BJ (cell line): Measurements from ENCODE around the gene MKRN1. TPM values are rescaled to one million over a fixed set of nuclear protein-coding genes. Genes with fewer than 3 reads are reported as not detected.
A peak's percentile ranks its signal among the peaks of the same experiment; 100 is the strongest.

Experiments
- CTCF ChIA-PET: fragments of 350-600 bp; formaldehyde crosslinking; extraction: SDS; loops from one replicate; lab custom pipeline; 2021; ENCODE audit warnings: antibody characterized with exemption, inconsistent platforms; lab: Yijun Ruan, JAX
- POLR2A ChIA-PET: fragments of 300-600 bp; sonication (Branson Sonifier 250); formaldehyde crosslinking; extraction: SDS; loops from one replicate; lab custom pipeline; 2021; ENCODE audit warnings: antibody characterized with exemption; lab: Charles Lee
- DNase-seq: peaks from one replicate; pipeline ENCODE4 v3.0.0-alpha.2; 2011; ENCODE audit warnings: low read depth
- H3K27me3 ChIP-seq: 2 replicates; pipeline ENCODE4 v1.6.0; 2011; ENCODE audit warnings: low read length; ENCODE audit not compliant: control insufficient read depth, insufficient read depth
- H3K36me3 ChIP-seq: 2 replicates; pipeline ENCODE4 v1.5.1; 2011; ENCODE audit warnings: low read length; ENCODE audit not compliant: control insufficient read depth, insufficient read depth
- H3K4me3 ChIP-seq: 2 replicates; pipeline ENCODE4 v1.5.1; 2011; ENCODE audit warnings: low read depth, mild to moderate bottlenecking, control low read depth, low read length
- polyA minus RNA-seq: library from RNA; depleted of rRNA, polyadenylated mRNA; stranded (reverse); fragments of >200 nt; gene quantifications from 2 replicates; pipeline ENCODE4 v1.2.3, GENCODE V29; 2011; rRNA and poly(A)+ RNA removed
- polyA plus RNA-seq: library from polyadenylated mRNA; depleted of rRNA; stranded (reverse); fragments of >200 nt; gene quantifications from 2 replicates; pipeline ENCODE4 v1.2.3, GENCODE V29; 2011; rRNA removed
- TF ChIP-seq, protein P1 (sequence below): IDR thresholded peaks from 2 replicates; pipeline ENCODE4 v1.5.1; 2011; ENCODE audit warnings: low read depth, mild to moderate bottlenecking, control low read depth, inconsistent platforms, low read length, moderate library complexity; ENCODE audit not compliant: insufficient read depth

Gene MKRN1
- polyA plus RNA-seq (61.2 and 62.9 TPM in 2 replicates), polyA minus RNA-seq (42.8 and 51.0 TPM in 2 replicates)

GRCh38 chr7:140479062-140479738 lies at the start of gene MKRN1:
Gene MKRN1 (minus strand): TSS chr7:140479505. CDS start chr7:140479344, 161 bp downstream.
- DNase-seq, result peak; percentile 66
- TF ChIP-seq, protein P1, sequence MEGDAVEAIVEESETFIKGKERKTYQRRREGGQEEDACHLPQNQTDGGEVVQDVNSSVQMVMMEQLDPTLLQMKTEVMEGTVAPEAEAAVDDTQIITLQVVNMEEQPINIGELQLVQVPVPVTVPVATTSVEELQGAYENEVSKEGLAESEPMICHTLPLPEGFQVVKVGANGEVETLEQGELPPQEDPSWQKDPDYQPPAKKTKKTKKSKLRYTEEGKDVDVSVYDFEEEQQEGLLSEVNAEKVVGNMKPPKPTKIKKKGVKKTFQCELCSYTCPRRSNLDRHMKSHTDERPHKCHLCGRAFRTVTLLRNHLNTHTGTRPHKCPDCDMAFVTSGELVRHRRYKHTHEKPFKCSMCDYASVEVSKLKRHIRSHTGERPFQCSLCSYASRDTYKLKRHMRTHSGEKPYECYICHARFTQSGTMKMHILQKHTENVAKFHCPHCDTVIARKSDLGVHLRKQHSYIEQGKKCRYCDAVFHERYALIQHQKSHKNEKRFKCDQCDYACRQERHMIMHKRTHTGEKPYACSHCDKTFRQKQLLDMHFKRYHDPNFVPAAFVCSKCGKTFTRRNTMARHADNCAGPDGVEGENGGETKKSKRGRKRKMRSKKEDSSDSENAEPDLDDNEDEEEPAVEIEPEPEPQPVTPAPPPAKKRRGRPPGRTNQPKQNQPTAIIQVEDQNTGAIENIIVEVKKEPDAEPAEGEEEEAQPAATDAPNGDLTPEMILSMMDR, result no peak
- Histone ChIP-seq H3K4me3 (peak within 1 kb of the TSS; percentile 98), H3K36me3 (no peaks in the 10 kb centered on the region), H3K27me3 (peaks cover 3% of the 10 kb centered on the region; the same call in 1 of the 2 replicates)
- ChIA-PET POLR2A (no interaction called here), CTCF (interaction anchor here (0.5 kb wide), 1 partner anchor 40 kb away, joined by 3 read pairs; no protein-coding TSS in a partner anchor)

DNA sequence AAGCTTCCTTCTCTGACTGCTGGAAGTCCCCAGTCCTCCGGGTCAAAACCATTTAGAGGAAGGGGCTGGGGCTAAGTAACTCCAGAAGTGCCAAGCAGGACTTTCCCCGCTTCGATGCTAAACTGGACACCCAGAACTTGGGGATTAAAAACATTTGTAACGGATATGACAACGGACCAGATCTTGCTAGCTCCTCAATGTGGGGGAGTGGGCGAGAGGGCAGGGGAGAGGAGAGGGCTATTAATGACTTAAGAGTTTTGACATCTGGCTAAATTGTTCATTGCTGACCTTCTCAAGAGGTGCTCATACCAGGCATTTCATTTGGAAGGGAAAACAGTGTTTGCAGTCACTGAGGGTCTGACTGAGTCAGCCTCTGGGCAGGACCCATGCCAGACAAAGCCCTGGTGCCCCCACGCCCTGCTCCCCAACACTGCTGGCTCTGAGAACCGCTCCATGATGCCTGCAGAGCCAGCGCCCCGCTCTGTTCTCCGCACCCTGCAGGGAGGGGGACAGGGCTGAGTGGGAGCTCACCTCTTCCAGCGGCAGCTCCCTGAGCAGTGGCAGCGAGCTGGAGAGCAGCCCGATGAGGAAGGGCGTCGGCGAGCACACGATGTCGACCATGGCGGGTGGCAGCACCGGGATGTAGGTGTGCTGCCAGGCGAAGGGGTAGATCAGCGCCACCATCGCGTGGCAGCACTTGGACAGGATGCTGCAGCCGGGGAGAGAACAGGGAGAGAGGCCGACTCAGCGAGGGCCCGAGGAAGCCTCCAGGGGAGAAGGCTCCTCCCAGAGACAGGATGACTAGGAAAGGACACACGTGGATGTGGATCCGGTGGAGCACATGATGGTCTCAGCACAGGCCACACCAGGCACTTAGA lies 47.7 kb upstream of the MKRN1 start:
- Histone ChIP-seq H3K4me3 (no peak overlapping the region), H3K27me3 (no peaks in the 10 kb centered on the region), H3K36me3 (no peaks in the 10 kb centered on the region)
- CTCF ChIA-PET, result interaction anchor here (1.2 to 2.0 kb wide), 3 partner anchors 8 to 126 kb away, joined by 3 to 8 read pairs (median 6); no protein-coding TSS in a partner anchor
- POLR2A ChIA-PET, result no interaction called here
- DNase-seq, result no peak
- TF ChIP-seq, protein P1, result no peak

GRCh38 chr7:140526214-140526613 lies 46.9 kb upstream of the MKRN1 start:
- Histone ChIP-seq H3K4me3 (no peak overlapping the region), H3K27me3 (no peaks in the 10 kb centered on the region), H3K36me3 (peaks cover 1% of the 10 kb centered on the region; the same call in 1 of the 2 replicates)
- TF ChIP-seq, protein P1, result no peak
- ChIA-PET CTCF (interaction anchor here (0.6 to 2.0 kb wide), 4 partner anchors 9 to 127 kb away, joined by 3 to 8 read pairs (median 4); no protein-coding TSS in a partner anchor), POLR2A (no interaction called here)
- no peak for DNase-seq

DNA sequence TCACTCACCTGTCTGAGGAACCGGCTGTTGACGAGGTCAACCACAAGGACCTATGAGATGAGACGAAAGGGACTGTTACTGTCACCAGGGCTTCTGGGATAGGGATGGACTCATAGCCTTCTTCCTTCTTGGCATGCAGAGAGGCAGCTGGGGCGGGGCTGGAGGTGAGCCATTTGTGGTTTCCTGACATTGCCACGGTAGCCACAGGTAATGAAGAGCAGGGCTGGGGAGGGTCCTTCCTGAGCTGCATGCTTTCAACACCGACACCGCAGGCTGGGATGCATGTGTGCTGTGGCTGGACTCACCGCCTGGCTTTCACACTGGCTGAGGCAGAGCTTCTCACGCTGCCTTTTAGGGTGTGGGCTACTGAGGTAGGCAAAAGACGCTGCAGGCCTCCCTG lies 46.4 kb upstream of the MKRN1 start:
- Histone ChIP-seq H3K36me3 (peaks cover 1% of the 10 kb centered on the region; the same call in 1 of the 2 replicates), H3K27me3 (no peaks in the 10 kb centered on the region), H3K4me3 (no peak overlapping the region)
- peak; percentile 12 for DNase-seq
- POLR2A ChIA-PET, result no interaction called here
- CTCF ChIA-PET, result interaction anchor here (1.2 to 2.0 kb wide), 3 partner anchors 8 to 128 kb away, joined by 3 to 8 read pairs (median 6); no protein-coding TSS in a partner anchor
- TF ChIP-seq, protein P1, result no peak
